ENCODE results near the gene BEAN1. TPM values are rescaled to one million over a fixed set of nuclear protein-coding genes. Genes with fewer than 3 reads are reported as not detected.
"Not testable (repeated sequence)": the region's sequence is repeated elsewhere in the genome, so short reads cannot be mapped to it uniquely, and the experiment has no call there.

Gene BEAN1
- total RNA-seq, 1 experiment from 2014 or later: 0.24 TPM

DNA sequence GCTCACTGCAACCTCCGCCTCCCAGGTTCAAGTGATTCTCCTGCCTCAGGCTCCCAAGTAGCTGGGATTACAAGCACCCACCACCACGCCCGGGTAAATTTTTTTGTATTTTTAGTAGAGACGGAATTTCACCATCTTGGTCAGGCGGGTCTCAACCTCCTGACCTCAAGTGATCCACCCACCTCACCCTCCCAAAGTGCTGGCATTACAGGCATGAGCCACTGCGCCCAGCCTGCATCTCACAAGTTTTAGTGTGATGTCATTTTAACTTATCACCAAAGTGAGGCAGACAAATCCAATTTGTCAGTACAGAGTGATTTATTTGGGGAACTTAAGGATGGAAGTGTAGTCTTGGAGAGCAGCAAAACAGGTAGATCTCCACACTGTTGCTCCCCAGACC lies 39.5 kb downstream of the BEAN1 start:
- not testable (repeated sequence) for DNase-seq; H2BK5ac ChIP-seq (ENCODE audit: insufficient read length, low read length); H2BK20ac ChIP-seq (ENCODE audit: low read depth, low read length, poor library complexity, severe bottlenecking); H2AK5ac ChIP-seq (ENCODE audit: insufficient read length, low read length); H2AFZ ChIP-seq (ENCODE audit: low read length); H3K56ac ChIP-seq (ENCODE audit: insufficient read length, low read depth, low read length); H2BK120ac ChIP-seq (ENCODE audit: low read depth, low read length, poor library complexity, severe bottlenecking); H2BK15ac ChIP-seq (ENCODE audit: low read depth, low read length); H3K27me3 ChIP-seq (ENCODE audit: insufficient read depth, low read length); H4K91ac ChIP-seq (ENCODE audit: insufficient read length, low read depth, low read length); H3K14ac ChIP-seq (ENCODE audit: insufficient read depth, low read length); H3K4me1 Mint-ChIP-seq; H3K4me2 ChIP-seq (ENCODE audit: insufficient read depth, insufficient read length, low read length); H3K4me1 ChIP-seq (ENCODE audit: insufficient read depth, low read length); H3K4me3 Mint-ChIP-seq; H4K5ac ChIP-seq (ENCODE audit: insufficient read length, low read depth, low read length); H3K36me3 Mint-ChIP-seq (ENCODE audit: insufficient read depth in 1 of 3, low read depth in 3 of 3); H3K79me1 ChIP-seq (ENCODE audit: insufficient read depth, low read depth, low read length, poor library complexity, severe bottlenecking); H3K18ac ChIP-seq (ENCODE audit: insufficient read length, low read depth, low read length); H3K27ac ChIP-seq (ENCODE audit: insufficient read length, low read depth, low read length); H3K9me3 Mint-ChIP-seq; H3T11ph ChIP-seq (ENCODE audit: low read length); H3K27ac Mint-ChIP-seq; H4K8ac ChIP-seq (replicated peaks; ENCODE audit: insufficient read length, low read depth, low read length); H3K9ac ChIP-seq (ENCODE audit: extremely low read depth, insufficient read length, low read length); H4K20me1 ChIP-seq (ENCODE audit: control insufficient read depth, insufficient read depth, insufficient read length); H3K9me3 ChIP-seq (ENCODE audit: control insufficient read depth, low read depth, low read length); H2BK12ac ChIP-seq (ENCODE audit: insufficient read length, low read depth, low read length); H3K23me2 ChIP-seq (ENCODE audit: insufficient read length, low read depth, low read length, poor library complexity, severe bottlenecking); H3K4ac ChIP-seq (ENCODE audit: low read depth, low read length); H3K79me2 ChIP-seq (ENCODE audit: insufficient read depth, low read length); H3K23ac ChIP-seq (ENCODE audit: insufficient read length, low read depth, low read length)
- WGBS (ENCODE audit: extremely low coverage, insufficient read length, low lambda C conversion rate): no CpG with 5 or more reads among the region's 6 CpGs
- peaks cover 23% of the 10 kb centered on the region for H3K27me3 Mint-ChIP-seq (ENCODE audit: low read depth)
